HL-60/S4 treated with retinoic acid at 250 ng/mL for 4 days and 3 days (cell line): ENCODE data around the gene CAPG.
"Not testable (repeated sequence)": the region's sequence is repeated elsewhere in the genome, so short reads cannot be mapped to it uniquely, and the experiment has no call there.

Experiments
- in situ Hi-C: fragments of 300-500 bp; cut with MboI; formaldehyde crosslinking; loops from 2 replicates; pipeline ENCODE4 v1.7.0; 2022; ENCODE audit warnings: low sequenced_read_pairs

CAPG gene

GRCh38 chr2:85409845-85410583 lies at the start of gene CAPG:
CAPG (minus strand) TSS chr2:85410366; CDS start chr2:85402145, 8,221 bp downstream.
- in situ Hi-C loops = loop anchor here (25.0 kb wide), 1 partner anchor 402 kb away; no protein-coding TSS in a partner anchor

- in situ Hi-C loops = no loop called here
These were observed 49.6 kb upstream of the CAPG start for GRCh38 chr2:85459771-85460170.

- in situ Hi-C loops = no loop called here
These were observed 48.7 kb upstream of the CAPG start for GRCh38 chr2:85458601-85459563.

- in situ Hi-C loops = no loop called here
These were observed 47.7 kb upstream of the CAPG start for GRCh38 chr2:85457877-85458316.

GRCh38 chr2:85457043-85457442 lies 46.9 kb upstream of the CAPG start:
- in situ Hi-C loops = no loop called here

- in situ Hi-C loops = no loop called here
These were observed 45.5 kb upstream of the CAPG start for GRCh38 chr2:85455552-85456090.

- in situ Hi-C loops = no loop called here
These were observed 43.4 kb upstream of the CAPG start for GRCh38 chr2:85453571-85453970.

- in situ Hi-C loops = no loop called here
These were observed 42.1 kb upstream of the CAPG start for GRCh38 chr2:85452237-85452636.

GRCh38 chr2:85449214-85449588 lies 39.0 kb upstream of the CAPG start:
- in situ Hi-C loops = no loop called here

GRCh38 chr2:85448461-85449213 lies 38.5 kb upstream of the CAPG start:
- in situ Hi-C loops = no loop called here

GRCh38 chr2:85447222-85447585 lies 37.0 kb upstream of the CAPG start:
- in situ Hi-C loops = no loop called here

GRCh38 chr2:85446296-85447221 lies 36.4 kb upstream of the CAPG start:
- in situ Hi-C loops = no loop called here

- in situ Hi-C loops = no loop called here
These were observed 35.4 kb upstream of the CAPG start for GRCh38 chr2:85445316-85446295.

- in situ Hi-C loops = no loop called here
These were observed 34.5 kb upstream of the CAPG start for GRCh38 chr2:85444629-85445172.

GRCh38 chr2:85441864-85442263 lies 31.7 kb upstream of the CAPG start:
- in situ Hi-C loops = no loop called here

- in situ Hi-C loops = no loop called here
These were observed 30.6 kb upstream of the CAPG start for GRCh38 chr2:85440729-85441128.

GRCh38 chr2:85439986-85440385 lies 29.8 kb upstream of the CAPG start:
- in situ Hi-C loops = no loop called here

- in situ Hi-C loops = not testable (repeated sequence)
These were observed 29.4 kb upstream of the CAPG start for GRCh38 chr2:85439569-85439968.
